ENCODE results near the gene CSAG2.
"Not testable (repeated sequence)": the region's sequence is repeated elsewhere in the genome, so short reads cannot be mapped to it uniquely, and the experiment has no call there.

Gene CSAG2, protein sequence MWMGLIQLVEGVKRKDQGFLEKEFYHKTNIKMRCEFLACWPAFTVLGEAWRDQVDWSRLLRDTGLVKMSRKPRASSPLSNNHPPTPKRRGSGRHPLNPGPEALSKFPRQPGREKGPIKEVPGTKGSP

GRCh38 chrX:152709173-152709572 lies at the start of gene CSAG2:
CSAG2 (minus strand) TSS chrX:152709273; CDS start chrX:152709112, 161 bp downstream.
- not testable (repeated sequence) for DNase-seq

DNA sequence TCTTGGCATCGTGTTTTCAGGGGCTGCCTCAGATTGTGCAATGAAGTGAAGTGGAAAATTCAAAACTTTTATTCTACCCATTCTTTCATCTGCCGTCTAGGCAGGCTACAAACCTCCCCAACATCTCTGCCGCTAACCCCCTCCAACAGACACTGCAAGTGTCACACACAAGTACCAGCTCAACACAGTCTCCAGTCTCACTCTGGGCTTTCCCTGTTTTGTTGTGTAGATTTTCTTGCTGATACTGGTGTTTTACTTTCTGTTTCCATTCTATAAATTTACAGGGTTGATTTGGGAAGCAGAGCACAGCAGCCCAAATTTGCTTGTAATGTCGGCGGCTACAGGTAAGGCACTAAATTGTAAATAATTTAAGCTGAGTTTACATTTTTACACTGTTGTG lies 45.8 kb upstream of the CSAG2 start:
- not testable (repeated sequence) for DNase-seq

- DNase-seq, result not testable (repeated sequence)
Measured at GRCh38 chrX:152753686-152754650, 44.9 kb upstream of the CSAG2 start, which contains the start of gene MAGEA2. MAGEA2 (minus strand) TSS chrX:152753842; CDS start chrX:152751363, 2,479 bp downstream.

DNA sequence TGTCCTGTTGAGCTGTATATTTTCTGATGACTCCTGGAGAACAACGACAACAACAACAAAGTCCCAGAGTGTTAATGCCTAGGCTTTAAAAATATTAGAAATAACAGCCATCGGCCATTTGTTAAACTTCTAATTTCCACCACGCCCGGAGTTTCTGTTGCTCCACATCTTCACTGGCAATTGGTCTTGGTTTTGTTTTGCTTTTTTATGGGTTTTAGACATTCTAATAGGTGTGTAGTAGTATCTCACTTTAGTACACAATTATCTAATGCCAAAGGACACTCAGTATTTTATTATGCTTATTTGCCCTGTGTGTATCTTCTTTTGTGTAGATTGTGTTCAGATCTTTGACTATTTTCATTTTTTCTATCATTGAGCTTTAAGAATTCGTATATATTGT lies 29.5 kb upstream of the CSAG2 start:
- no peak for DNase-seq

- not testable (repeated sequence) for DNase-seq
Measured at GRCh38 chrX:152736528-152736927, 27.5 kb upstream of the CSAG2 start.

GRCh38 chrX:152735860-152736511 lies 26.9 kb upstream of the CSAG2 start:
- no peak for DNase-seq

GRCh38 chrX:152735101-152735500 lies 26.0 kb upstream of the CSAG2 start:
- DNase-seq, result no peak

- not testable (repeated sequence) for DNase-seq
Measured at GRCh38 chrX:152734143-152734858, 25.2 kb upstream of the CSAG2 start.

GRCh38 chrX:152733261-152733975 lies 24.3 kb upstream of the CSAG2 start, which contains the start of the genes CSAG1 and MAGEA12:
CSAG1 (minus strand) TSS chrX:152733721; CDS start chrX:152732460, 1,261 bp downstream.
MAGEA12 (plus strand) TSS chrX:152733757; CDS start chrX:152736162, 2,405 bp downstream.
- no peak for DNase-seq

GRCh38 chrX:152725409-152725808 lies 16.3 kb upstream of the CSAG2 start:
- DNase-seq, result no peak

- DNase-seq, result not testable (repeated sequence)
Measured at GRCh38 chrX:152713815-152714787, 5.0 kb upstream of the CSAG2 start, which contains the start of gene MAGEA2B. MAGEA2B (plus strand) TSS chrX:152714628; CDS start chrX:152717107, 2,479 bp downstream.

DNA sequence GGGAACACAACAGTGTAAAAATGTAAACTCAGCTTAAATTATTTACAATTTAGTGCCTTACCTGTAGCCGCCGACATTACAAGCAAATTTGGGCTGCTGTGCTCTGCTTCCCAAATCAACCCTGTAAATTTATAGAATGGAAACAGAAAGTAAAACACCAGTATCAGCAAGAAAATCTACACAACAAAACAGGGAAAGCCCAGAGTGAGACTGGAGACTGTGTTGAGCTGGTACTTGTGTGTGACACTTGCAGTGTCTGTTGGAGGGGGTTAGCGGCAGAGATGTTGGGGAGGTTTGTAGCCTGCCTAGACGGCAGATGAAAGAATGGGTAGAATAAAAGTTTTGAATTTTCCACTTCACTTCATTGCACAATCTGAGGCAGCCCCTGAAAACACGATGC lies 4.1 kb upstream of the CSAG2 start:
- not testable (repeated sequence) for DNase-seq

- DNase-seq, result not testable (repeated sequence)
Measured at GRCh38 chrX:152706500-152706899, 2.6 kb downstream of the CSAG2 start.

GRCh38 chrX:152700390-152700789 lies 8.7 kb downstream of the CSAG2 start:
- DNase-seq, result not testable (repeated sequence)

DNA sequence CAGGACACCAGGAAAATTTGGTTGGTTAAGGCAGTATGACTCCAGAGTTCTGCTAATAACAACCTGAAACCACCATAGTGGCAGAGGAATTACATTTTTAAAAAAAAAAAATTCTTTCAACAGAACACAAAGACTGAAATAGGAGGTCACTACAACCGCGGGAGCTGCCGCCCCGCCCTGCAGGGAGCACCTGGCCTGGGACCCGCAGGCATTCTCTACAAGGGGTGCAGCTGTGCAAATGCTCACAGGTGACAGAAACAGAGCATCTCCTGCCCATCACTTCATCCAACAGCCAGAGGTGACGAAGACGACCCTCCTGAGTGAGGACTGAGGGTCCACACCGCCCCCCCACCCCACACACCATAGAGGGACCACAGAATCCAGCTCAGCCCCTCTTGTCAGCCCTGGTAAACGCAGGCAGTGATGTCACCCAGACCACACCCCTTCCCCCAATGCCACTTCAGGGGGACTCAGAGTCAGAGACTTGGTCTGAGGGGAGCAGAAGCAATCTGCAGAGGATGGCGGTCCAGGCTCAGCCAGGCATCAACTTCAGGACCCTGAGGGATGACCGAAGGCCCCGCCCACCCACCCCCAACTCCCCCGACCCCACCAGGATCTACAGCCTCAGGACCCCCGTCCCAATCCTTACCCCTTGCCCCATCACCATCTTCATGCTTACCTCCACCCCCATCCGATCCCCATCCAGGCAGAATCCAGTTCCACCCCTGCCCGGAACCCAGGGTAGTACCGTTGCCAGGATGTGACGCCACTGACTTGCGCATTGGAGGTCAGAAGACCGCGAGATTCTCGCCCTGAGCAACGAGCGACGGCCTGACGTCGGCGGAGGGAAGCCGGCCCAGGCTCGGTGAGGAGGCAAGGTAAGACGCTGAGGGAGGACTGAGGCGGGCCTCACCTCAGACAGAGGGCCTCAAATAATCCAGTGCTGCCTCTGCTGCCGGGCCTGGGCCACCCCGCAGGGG lies 10.8 kb downstream of the CSAG2 start, which contains the start of gene MAGEA3:
TSS of gene MAGEA3 (plus strand) at position 843 of the 980 bp plus-strand sequence. CDS start 2,039 bp downstream, outside the sequence.
- DNase-seq, result not testable (repeated sequence)

DNA sequence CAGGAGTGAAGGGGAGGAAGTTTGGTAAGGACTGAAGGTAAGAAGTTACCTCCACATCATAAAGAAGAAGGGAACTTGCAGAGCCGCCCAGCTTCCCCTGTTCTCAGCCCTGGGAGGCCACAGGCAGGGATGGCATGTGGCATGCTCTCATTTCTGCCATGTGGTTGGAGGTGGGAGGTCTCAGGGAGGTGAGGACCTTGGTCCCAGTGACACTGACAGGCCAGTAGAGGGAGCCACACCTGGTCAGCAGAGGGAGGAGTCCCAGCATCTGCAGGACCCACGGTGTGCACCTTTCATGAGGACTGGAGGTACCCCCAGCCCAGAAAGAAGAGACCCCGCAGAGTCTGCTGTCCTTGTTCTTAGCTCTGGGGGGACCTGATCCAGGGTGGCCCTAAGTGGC lies 28.1 kb downstream of the CSAG2 start:
- not testable (repeated sequence) for DNase-seq

- DNase-seq, result not testable (repeated sequence)
Measured at GRCh38 chrX:152674652-152675051, 34.4 kb downstream of the CSAG2 start.

GRCh38 chrX:152674135-152674534 lies 34.9 kb downstream of the CSAG2 start:
- DNase-seq, result no peak

DNA sequence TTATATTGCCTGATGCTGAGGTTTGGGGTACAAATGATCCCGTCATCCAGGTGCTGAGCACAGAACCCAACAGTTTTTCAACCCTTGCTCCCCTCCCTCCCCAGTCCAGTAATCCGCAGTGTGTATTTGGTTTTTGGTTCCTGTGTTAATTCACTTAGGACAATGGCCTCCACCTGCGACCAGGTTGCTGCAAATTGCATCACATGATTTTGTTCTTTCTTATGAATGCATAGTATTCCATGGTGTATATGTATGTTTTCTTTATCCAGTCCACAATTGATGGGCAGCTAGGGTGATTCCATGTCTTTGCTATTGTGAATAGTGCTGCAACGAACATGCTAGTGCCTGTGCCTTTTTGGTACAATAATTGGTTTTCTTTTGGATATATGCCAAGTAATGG lies 46.0 kb downstream of the CSAG2 start:
- no peak for DNase-seq

Data from activated CD4-positive, alpha-beta T cell treated with anti-CD3 and anti-CD28 coated beads, Interleukin-10, Interleukin-2, amounts not matched to agents 100 ng/mL and 50 ng/mL, durations not matched to agents 16 hours and 8 hours (primary cell).